WERI-Rb-1 (cell line): Measurements from ENCODE around the gene TSHR.

ENCODE experiments used
- DNase-seq: peaks from one replicate; pipeline ENCODE4 v3.0.0-alpha.2; 2020
- H3K27ac ChIP-seq: fragments of 250-450 bp; sonication (Bioruptor Pico); 2 replicates; pipeline ENCODE4 v1.5.1; 2020; ENCODE audit warnings: mild to moderate bottlenecking, moderate library complexity
- H3K27me3 ChIP-seq: fragments of 250-450 bp; sonication (Bioruptor Pico); 2 replicates; pipeline ENCODE4 v1.5.1; 2021; ENCODE audit warnings: mild to moderate bottlenecking, low read depth, moderate library complexity; ENCODE audit not compliant: insufficient read depth, severe bottlenecking
- H3K36me3 ChIP-seq: fragments of 250-450 bp; sonication (Bioruptor Pico); 2 replicates; pipeline ENCODE4 v1.5.1; 2020; ENCODE audit warnings: mild to moderate bottlenecking, moderate library complexity
- H3K4me3 ChIP-seq: 2 replicates; pipeline ENCODE4 v1.5.1; 2011; ENCODE audit warnings: low read depth, mild to moderate bottlenecking, control low read depth, low read length
- H3K9me3 ChIP-seq: fragments of 250-450 bp; sonication (Bioruptor Pico); 2 replicates; pipeline ENCODE4 v1.5.1; 2021; ENCODE audit warnings: mild to moderate bottlenecking, moderate library complexity; ENCODE audit not compliant: severe bottlenecking
- TF ChIP-seq, protein P1 (sequence below): IDR thresholded peaks from 2 replicates; pipeline ENCODE4 v1.5.1; 2011; ENCODE audit warnings: low read depth, mild to moderate bottlenecking, control low read depth, inconsistent platforms, low read length

TSHR gene

DNA sequence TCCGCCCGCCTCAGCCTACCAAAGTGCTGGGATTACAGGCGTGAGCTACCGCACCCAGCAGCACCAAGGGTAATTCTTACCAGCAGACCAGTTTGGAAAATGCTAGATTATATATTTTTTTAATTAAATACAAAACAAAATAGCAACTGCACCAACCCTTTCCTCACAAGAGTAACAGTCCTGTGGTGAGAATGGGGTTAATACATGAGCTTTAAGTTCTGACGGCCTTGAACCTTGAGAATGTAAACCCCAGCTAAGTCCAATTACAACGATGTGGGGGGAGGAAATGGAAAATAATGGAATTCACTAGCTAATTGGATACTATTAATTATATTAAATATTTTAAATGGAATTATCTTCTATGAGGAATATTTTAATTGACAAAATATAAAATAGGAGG is 183.0 kb downstream of the TSHR start:
- Histone ChIP-seq H3K9me3 (peaks cover 6% of the 10 kb centered on the region), H3K4me3 (no peak overlapping the region), H3K27me3 (no peaks in the 10 kb centered on the region), H3K36me3 (no peaks in the 10 kb centered on the region), H3K27ac (no peak overlapping the region)
- no peak for DNase-seq
- TF ChIP-seq, protein P1, sequence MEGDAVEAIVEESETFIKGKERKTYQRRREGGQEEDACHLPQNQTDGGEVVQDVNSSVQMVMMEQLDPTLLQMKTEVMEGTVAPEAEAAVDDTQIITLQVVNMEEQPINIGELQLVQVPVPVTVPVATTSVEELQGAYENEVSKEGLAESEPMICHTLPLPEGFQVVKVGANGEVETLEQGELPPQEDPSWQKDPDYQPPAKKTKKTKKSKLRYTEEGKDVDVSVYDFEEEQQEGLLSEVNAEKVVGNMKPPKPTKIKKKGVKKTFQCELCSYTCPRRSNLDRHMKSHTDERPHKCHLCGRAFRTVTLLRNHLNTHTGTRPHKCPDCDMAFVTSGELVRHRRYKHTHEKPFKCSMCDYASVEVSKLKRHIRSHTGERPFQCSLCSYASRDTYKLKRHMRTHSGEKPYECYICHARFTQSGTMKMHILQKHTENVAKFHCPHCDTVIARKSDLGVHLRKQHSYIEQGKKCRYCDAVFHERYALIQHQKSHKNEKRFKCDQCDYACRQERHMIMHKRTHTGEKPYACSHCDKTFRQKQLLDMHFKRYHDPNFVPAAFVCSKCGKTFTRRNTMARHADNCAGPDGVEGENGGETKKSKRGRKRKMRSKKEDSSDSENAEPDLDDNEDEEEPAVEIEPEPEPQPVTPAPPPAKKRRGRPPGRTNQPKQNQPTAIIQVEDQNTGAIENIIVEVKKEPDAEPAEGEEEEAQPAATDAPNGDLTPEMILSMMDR: no peak

DNA sequence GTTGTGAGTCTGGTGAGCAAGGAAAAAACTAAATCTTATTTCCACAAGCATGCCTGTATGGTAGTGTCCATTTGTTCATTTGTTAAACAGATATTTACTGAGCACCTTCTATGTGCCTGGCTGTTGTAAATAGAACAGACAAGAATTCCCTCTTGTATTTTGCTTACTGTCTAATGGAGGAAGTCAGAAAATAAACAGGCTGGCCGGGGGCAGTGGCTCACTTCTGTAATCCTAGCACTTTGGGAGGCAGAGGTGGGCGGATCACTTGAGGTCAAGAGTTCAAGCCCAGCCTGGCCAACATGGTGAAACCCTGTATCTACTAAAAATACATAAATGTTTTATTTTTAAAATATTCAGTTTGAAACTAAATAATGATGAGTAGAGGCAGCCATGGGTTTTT is 186.0 kb downstream of the TSHR start:
- DNase-seq: no peak
- Histone ChIP-seq H3K4me3 (no peak overlapping the region), H3K27me3 (no peaks in the 10 kb centered on the region), H3K9me3 (no peaks in the 10 kb centered on the region), H3K36me3 (no peaks in the 10 kb centered on the region), H3K27ac (no peak overlapping the region)
- TF ChIP-seq, protein P1: no peak

DNA sequence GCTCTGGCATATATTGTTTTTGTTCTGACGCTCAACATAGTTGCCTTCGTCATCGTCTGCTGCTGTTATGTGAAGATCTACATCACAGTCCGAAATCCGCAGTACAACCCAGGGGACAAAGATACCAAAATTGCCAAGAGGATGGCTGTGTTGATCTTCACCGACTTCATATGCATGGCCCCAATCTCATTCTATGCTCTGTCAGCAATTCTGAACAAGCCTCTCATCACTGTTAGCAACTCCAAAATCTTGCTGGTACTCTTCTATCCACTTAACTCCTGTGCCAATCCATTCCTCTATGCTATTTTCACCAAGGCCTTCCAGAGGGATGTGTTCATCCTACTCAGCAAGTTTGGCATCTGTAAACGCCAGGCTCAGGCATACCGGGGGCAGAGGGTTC is 188.4 kb downstream of the TSHR start:
- Histone ChIP-seq H3K4me3 (no peak overlapping the region), H3K27ac (no peak overlapping the region), H3K36me3 (no peaks in the 10 kb centered on the region), H3K27me3 (no peaks in the 10 kb centered on the region), H3K9me3 (no peaks in the 10 kb centered on the region)
- TF ChIP-seq, protein P1: no peak
- DNase-seq: no peak

DNA sequence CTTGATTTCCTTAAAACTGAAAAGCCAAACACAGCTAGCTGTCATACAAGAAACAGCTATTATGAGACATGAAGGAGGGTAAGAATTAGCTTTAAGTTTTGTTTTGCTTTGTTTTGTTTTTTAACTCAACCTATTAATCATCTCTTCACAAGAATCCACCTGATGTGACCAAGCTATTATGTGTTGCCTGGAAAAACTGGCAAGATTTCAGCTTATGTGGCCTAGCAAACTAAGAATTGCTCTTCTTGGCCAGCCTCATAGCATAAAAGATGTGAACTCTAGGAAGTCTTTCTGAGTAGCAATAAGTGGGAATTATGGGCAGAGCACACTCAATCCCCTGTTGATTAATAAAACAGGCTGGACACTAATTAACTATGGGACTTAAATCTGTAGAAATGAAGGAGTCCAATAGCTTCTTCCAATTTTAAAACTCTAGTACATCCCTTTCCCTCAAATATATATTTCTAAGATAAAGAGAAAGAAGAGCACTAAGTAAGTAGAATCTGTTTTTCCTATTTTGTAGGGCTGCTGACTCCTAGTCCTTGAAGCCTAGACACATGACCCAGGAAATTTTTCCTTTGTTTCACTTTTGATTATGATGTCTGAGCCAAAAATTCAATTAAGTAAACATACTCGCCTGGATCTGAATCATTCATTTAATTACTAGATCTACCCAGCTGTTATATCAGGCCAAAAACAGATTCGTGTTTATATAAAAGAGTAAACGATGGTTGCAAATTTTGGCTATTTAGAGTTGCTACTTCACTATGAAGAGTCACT is 189.6 kb downstream of the TSHR start:
- no peak for DNase-seq
- no peak overlapping the region for H3K27ac ChIP-seq
- no peak overlapping the region for H3K4me3 ChIP-seq
- H3K36me3 ChIP-seq: no peaks in the 10 kb centered on the region
- H3K27me3 ChIP-seq: no peaks in the 10 kb centered on the region
- TF ChIP-seq, protein P1: no peak
- no peaks in the 10 kb centered on the region for H3K9me3 ChIP-seq

DNA sequence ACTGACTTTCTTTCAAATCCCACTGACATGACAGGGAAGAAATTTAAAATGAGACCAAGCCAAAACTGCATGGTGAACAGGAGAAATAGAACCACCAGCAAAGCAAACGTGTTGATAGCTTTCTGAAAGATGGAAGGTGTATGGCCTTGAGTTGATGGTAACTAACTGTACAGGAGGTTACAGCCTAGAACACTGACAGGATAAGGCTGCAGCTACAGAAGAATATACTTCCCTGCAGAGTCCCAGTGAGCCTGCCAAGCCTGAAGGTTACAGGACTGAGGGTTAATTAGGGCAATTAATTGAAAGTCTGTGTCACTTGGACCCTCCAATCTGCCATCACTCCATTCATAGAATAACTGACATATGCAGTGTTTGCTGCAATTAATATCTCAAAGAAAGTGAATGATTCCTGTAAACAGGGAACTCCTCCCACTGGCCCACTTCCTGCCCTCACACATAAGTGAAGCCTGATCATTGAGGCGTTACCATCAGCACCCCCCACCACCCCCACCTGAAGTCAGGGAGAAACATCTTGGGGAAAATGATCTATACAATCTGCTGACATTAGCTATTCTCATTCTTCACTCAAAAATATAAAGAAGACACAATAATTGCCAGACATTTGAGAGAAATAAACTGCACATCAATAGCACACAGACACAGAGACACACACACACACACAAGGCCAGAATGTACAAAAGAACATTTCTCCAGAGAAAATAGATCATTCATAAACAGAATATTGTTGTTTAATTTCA is 191.9 kb downstream of the TSHR start:
- no peaks in the 10 kb centered on the region for H3K36me3 ChIP-seq
- TF ChIP-seq, protein P1: no peak
- no peak overlapping the region for H3K27ac ChIP-seq
- no peak overlapping the region for H3K4me3 ChIP-seq
- H3K27me3 ChIP-seq: no peaks in the 10 kb centered on the region
- no peak for DNase-seq
- H3K9me3 ChIP-seq: no peaks in the 10 kb centered on the region
